H1 (cell line): ENCODE measurements around the gene ARMC10. TPM values are rescaled to one million over a fixed set of nuclear protein-coding genes. Genes with fewer than 3 reads are reported as not detected.

Experiments used
- CHD7 ChIP-seq: fragments of 300-600 bp; sonication (generic); IDR thresholded peaks from 2 replicates; pipeline ENCODE4 v1.7.1; 2012; ENCODE audit warnings: low read length, moderate library complexity, mild to moderate bottlenecking, inconsistent platforms; ENCODE audit not compliant: insufficient replicate concordance
- CTBP2 ChIP-seq: IDR thresholded peaks from 2 replicates; pipeline ENCODE4 v1.7.0; 2011; ENCODE audit warnings: borderline replicate concordance, mild to moderate bottlenecking, moderate library complexity, mixed read lengths, low read length; ENCODE audit not compliant: insufficient read depth, insufficient read length
- GABPA ChIP-seq: IDR thresholded peaks from 2 replicates; pipeline ENCODE4 v1.6.1; 2011; ENCODE audit warnings: mild to moderate bottlenecking, low read length, moderate library complexity, borderline replicate concordance; ENCODE audit not compliant: insufficient read depth
- RNF2 ChIP-seq: fragments of 200-900, 300-1000 bp; sonication (generic); IDR thresholded peaks from 2 replicates; pipeline ENCODE4 v1.7.1; 2016; ENCODE audit warnings: borderline replicate concordance, low read depth, mild to moderate bottlenecking, antibody characterized with exemption, low read length; ENCODE audit not compliant: poor library complexity, severe bottlenecking; ENCODE audit errors: missing control alignments
- SIRT6 ChIP-seq: IDR thresholded peaks from one replicate; pipeline ENCODE4 v1.7.1; 2012; ENCODE audit warnings: low read length, inconsistent platforms
- TCF12 ChIP-seq: IDR thresholded peaks from 2 replicates; pipeline ENCODE4 v1.6.1; 2011; ENCODE audit warnings: low read depth, mild to moderate bottlenecking, low read length
- TEAD4 ChIP-seq: IDR thresholded peaks from 2 replicates; pipeline ENCODE4 v1.6.1; 2012; ENCODE audit warnings: low read depth, low read length, inconsistent platforms, mixed read lengths
- YY1 ChIP-seq: IDR thresholded peaks from 2 replicates; pipeline ENCODE4 v1.6.1; 2011; ENCODE audit warnings: low read depth, mild to moderate bottlenecking, low read length
- polyA plus RNA-seq, 7 experiments: library from polyadenylated mRNA; depleted of rRNA in 3 of 7; stranded (reverse) in 5 of 7; unstranded in 2 of 7; fragments of >200 nt in 5 of 7; fragments of 200-250 nt in 2 of 7; gene quantifications; 1 replicate in 5 of 7; 2 replicates in 1 of 7; 4 replicates in 1 of 7; pipeline versions ENCODE4 v1.2.1 to v1.2.3, GENCODE V29; 2011 to 2013; ENCODE audit warnings: missing spikeins in 2 of 7, mixed read lengths in 2 of 7
- total RNA-seq: library from RNA; stranded (reverse); fragmentation: NEBNext Ultra II Directional; extraction: Animal tissue kit (Norgen Biotek cat#: 25700); gene quantifications from 2 replicates; pipeline ENCODE4 v1.2.1, GENCODE V29; 2021

The ARMC10 gene
- total and polyA plus RNA-seq, 2 of the 8 experiments (the other 6 are each of a cell fraction or from before 2014, with no cell fraction given): 16.4 to 44.3 TPM

GRCh38 chr7:103074519-103075336, at the start of gene ARMC10, which contains the start of gene FBXL13 (continued):
- TF ChIP-seq GABPA (no peak), SIRT6 (no peak), CHD7 (no peak), TCF12 (0 out of 2 replicates have a peak, but pooled peaks have one; percentile 2), YY1 (no peak), CTBP2 (no peak), RNF2 (no peak), TEAD4 (no peak)
